GM12892 (cell line): Measurements from ENCODE around the gene LVRN.

ENCODE experiments used
- POLR2A ChIP-seq: IDR thresholded peaks from 2 replicates; pipeline ENCODE4 v1.6.1; 2011; ENCODE audit warnings: low read depth, low read length, control low read depth
- POLR2AphosphoS5 ChIP-seq: IDR thresholded peaks from 2 replicates; pipeline ENCODE4 v1.6.1; 2011; ENCODE audit warnings: low read depth, low read length, control low read depth

DNA sequence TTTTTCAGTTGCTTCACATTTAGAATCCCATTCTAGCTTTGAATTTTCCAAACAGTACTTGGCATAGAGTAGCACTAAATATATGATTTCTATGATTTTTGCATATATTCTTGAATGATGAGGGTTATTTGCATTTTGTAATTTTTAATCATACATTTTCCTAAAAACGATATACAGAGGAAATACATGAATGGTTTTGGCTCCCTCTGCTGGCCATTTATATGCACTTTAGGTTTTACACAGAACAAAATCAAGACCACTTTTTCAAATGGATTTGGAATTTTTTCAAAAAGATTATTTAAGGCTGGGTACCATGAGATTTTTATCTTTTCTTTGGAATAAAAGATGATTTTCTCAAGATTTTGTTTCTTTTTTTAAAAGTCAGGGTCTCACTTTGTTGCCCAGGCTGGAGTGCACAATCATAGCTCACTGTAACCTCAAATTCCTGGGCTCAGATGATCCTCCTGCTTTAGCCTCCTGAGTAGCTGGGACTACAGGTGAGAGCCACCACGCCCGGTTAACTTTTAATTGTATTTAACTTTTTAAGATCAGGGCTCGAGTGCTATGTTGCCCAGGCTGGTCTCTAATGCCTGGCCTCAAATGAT lies 105.9 kb downstream of the LVRN start:
- TF ChIP-seq POLR2A (no peak), POLR2AphosphoS5 (no peak)
